CD4-positive, CD25-positive, alpha-beta regulatory T cell (primary cell): ENCODE data around the gene MLIP. TPM values are rescaled to one million over a fixed set of nuclear protein-coding genes. Genes with fewer than 3 reads are reported as not detected.

Experiments
- ATAC-seq, 2 donors: fragments of 150-1000 bp; cut with Tn5 transposase; one replicate each; pipeline ENCODE4 v1.10.0; 2021; ENCODE audit warnings: low read depth in 2 of 2, moderate number of reproducible peaks in 2 of 2, moderate library complexity in 1 of 2
- DNase-seq, 3 donors: peaks; one replicate each; pipeline versions ENCODE4 v3.0.0 to v3.0.0-alpha.2; 2012 to 2022; ENCODE audit warnings: mixed read lengths in 1 of 3
- H3K27ac ChIP-seq: one replicate; pipeline ENCODE4 v1.7.0; 2013; ENCODE audit warnings: mild to moderate bottlenecking, low read length; ENCODE audit not compliant: insufficient read depth, poor library complexity, severe bottlenecking
- H3K27me3 ChIP-seq: one replicate; pipeline ENCODE4 v1.7.0; 2013; ENCODE audit warnings: low read length; ENCODE audit not compliant: control insufficient read depth, insufficient read depth
- H3K36me3 ChIP-seq: one replicate; pipeline ENCODE4 v1.7.0; 2013; ENCODE audit warnings: mild to moderate bottlenecking, low read length, moderate library complexity; ENCODE audit not compliant: control insufficient read depth, insufficient read depth
- H3K4me1 ChIP-seq: 2 replicates; pipeline ENCODE4 v1.7.0; 2013; ENCODE audit warnings: mild to moderate bottlenecking, low read length; ENCODE audit not compliant: insufficient read depth, control insufficient read depth, poor library complexity, severe bottlenecking
- H3K4me3 ChIP-seq: one replicate; pipeline ENCODE4 v1.7.0; 2013; ENCODE audit warnings: low read depth, mild to moderate bottlenecking, low read length, moderate library complexity
- H3K9me3 ChIP-seq, 2 experiments: 1 replicate in 1 of 2; 2 replicates in 1 of 2; pipeline ENCODE4 v1.7.0; 2013; ENCODE audit warnings: low read length in 2 of 2, mild to moderate bottlenecking in 1 of 2, moderate library complexity in 1 of 2; ENCODE audit not compliant: control insufficient read depth in 2 of 2
- H3K27ac Mint-ChIP-seq, 3 donors: one replicate each; pipeline ENCODE4 v1.8.0; 2020 to 2022; ENCODE audit warnings: mild to moderate bottlenecking in 3 of 3, mixed read lengths in 3 of 3, moderate library complexity in 2 of 3
- H3K27me3 Mint-ChIP-seq: one replicate; pipeline ENCODE4 v1.8.0; 2022; ENCODE audit warnings: mild to moderate bottlenecking, mixed read lengths
- H3K36me3 Mint-ChIP-seq: one replicate; pipeline ENCODE4 v1.8.0; 2020; ENCODE audit warnings: mixed read lengths
- H3K4me1 Mint-ChIP-seq, 4 donors: one replicate each; pipeline ENCODE4 v1.8.0; 2020 to 2022; ENCODE audit warnings: mixed read lengths in 4 of 4, mild to moderate bottlenecking in 1 of 4
- H3K4me3 Mint-ChIP-seq, 4 donors: one replicate each; pipeline ENCODE4 v1.8.0; 2020 to 2022; ENCODE audit warnings: mild to moderate bottlenecking in 4 of 4, mixed read lengths in 4 of 4, moderate library complexity in 3 of 4
- H3K9me3 Mint-ChIP-seq, 7 donors: one replicate each; pipeline ENCODE4 v1.8.0; 2020 to 2022; ENCODE audit warnings: mixed read lengths in 7 of 7, mild to moderate bottlenecking in 3 of 7, moderate library complexity in 2 of 7
- polyA plus RNA-seq, 4 donors: library from polyadenylated mRNA; unstranded; fragments of 300-500 nt; fragmentation: Illumina TruSeq; gene quantifications; one replicate each; pipeline ENCODE4 v1.2.3, GENCODE V29; 2021
- total RNA-seq: library from RNA; stranded (reverse); gene quantifications from one replicate; pipeline ENCODE4 v1.2.3, GENCODE V29; 2022

Gene MLIP
- total and polyA plus RNA-seq, 5 donors from 2014 or later = not detected

DNA sequence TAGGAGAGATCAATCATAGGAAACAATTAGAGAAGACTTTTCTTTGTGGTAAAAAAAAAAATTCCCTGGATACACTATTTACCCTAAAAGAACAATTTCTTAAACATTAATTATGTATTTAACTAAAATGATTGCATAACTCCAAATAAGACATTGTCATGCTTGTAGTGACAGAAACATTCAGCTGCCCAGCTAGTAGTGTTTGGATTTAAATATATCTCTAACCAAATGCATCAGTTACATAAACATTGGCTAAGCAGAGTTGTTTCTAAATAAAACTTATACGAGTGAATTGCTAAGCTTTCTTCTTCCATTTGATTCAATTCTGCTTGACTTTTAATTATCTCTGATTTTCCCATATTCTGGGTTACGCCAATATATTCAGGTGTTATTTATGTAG, 23.7 kb downstream of the MLIP start:
- no peak overlapping the region for H3K27ac Mint-ChIP-seq
- Histone ChIP-seq H3K9me3 (no peaks in the 10 kb centered on the region), H3K4me1 (no peaks in the 10 kb centered on the region), H3K36me3 (no peaks in the 10 kb centered on the region), H3K27me3 (no peaks in the 10 kb centered on the region), H3K4me3 (no peak overlapping the region), H3K27ac (no peak overlapping the region)
- no peak for ATAC-seq
- no peak for DNase-seq
- peaks cover 11% of the 10 kb centered on the region for H3K27me3 Mint-ChIP-seq
- H3K9me3 Mint-ChIP-seq = peaks cover 0 to 8% (median 1%) of the 10 kb centered on the region in 7 donors
- no peak overlapping the region for H3K4me3 Mint-ChIP-seq
- no peaks in the 10 kb centered on the region for H3K4me1 Mint-ChIP-seq
- no peaks in the 10 kb centered on the region for H3K36me3 Mint-ChIP-seq

DNA sequence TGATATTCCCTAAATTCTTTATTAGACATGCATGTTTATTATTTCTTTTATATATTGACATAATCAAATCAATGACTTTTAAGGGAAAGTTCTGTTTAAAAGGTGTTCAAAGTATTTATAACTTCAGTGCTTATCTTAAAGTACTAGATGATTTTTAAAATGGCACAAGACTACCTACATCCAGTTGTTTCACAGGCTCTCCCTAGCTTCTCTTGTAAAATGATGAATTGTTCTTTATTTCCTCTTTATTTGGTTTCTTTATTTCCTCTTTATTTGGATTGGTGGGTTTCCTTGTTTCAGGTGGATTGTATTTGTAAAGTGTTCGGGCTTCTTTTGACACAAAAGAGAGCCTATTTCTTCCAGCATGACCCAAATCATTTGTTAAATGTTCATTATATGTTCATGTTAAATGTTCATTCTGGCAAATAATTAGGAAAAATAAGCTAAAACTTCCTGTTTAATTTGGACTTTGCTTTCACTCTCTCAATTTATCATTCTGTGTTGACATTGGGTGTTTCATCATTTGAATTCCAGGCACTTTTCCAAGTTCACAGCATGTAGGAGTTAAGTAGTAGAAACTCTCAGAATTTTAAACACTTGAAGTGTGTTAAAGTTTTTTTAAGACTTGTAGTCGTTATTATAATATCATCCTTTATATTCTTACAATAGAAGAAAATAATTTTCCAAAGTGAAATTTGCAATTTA, 24.6 kb downstream of the MLIP start:
- H3K9me3 ChIP-seq = no peaks in the 10 kb centered on the region
- DNase-seq (no peak), ATAC-seq (no peak)
- no peaks in the 10 kb centered on the region for H3K27me3 ChIP-seq
- no peak overlapping the region for H3K4me3 Mint-ChIP-seq
- peaks cover 0 to 5% (median 0%) of the 10 kb centered on the region in 7 donors for H3K9me3 Mint-ChIP-seq
- no peaks in the 10 kb centered on the region for H3K36me3 ChIP-seq
- H3K4me1 Mint-ChIP-seq = no peaks in the 10 kb centered on the region
- no peaks in the 10 kb centered on the region for H3K4me1 ChIP-seq
- H3K4me3 ChIP-seq = no peak overlapping the region
- no peaks in the 10 kb centered on the region for H3K36me3 Mint-ChIP-seq
- H3K27ac Mint-ChIP-seq = no peak overlapping the region
- H3K27ac ChIP-seq = no peak overlapping the region
- peaks cover 11% of the 10 kb centered on the region for H3K27me3 Mint-ChIP-seq

DNA sequence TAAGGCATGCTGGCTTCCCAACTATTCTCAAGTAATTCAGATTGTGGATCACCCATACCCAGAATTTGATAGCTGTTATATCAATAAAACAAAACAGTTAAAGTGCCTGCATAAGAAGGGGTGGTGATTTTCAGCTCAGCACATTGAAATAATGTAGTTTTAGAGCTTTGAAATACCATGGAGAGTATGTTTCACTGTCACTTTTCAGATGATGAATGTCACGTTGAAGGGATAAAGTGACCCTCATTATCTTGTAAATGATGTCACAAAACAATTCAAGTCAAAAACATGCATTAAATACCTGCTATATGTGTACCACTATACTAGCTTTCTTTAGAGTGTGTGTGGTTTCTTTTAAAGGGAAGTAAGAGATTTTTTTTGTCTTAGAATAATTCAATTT, 27.6 kb downstream of the MLIP start:
- no peaks in the 10 kb centered on the region for H3K4me1 ChIP-seq
- ATAC-seq = no peak
- H3K27me3 ChIP-seq = no peaks in the 10 kb centered on the region
- Mint-ChIP-seq H3K4me1 (no peaks in the 10 kb centered on the region), H3K27me3 (peaks cover 3% of the 10 kb centered on the region), H3K27ac (no peak overlapping the region), H3K4me3 (no peak overlapping the region), H3K36me3 (no peaks in the 10 kb centered on the region), H3K9me3 (peaks cover 0 to 7% (median 1%) of the 10 kb centered on the region in 7 donors)
- no peak overlapping the region for H3K27ac ChIP-seq
- H3K4me3 ChIP-seq = no peak overlapping the region
- no peaks in the 10 kb centered on the region for H3K36me3 ChIP-seq
- H3K9me3 ChIP-seq = no peaks in the 10 kb centered on the region
- no peak for DNase-seq

DNA sequence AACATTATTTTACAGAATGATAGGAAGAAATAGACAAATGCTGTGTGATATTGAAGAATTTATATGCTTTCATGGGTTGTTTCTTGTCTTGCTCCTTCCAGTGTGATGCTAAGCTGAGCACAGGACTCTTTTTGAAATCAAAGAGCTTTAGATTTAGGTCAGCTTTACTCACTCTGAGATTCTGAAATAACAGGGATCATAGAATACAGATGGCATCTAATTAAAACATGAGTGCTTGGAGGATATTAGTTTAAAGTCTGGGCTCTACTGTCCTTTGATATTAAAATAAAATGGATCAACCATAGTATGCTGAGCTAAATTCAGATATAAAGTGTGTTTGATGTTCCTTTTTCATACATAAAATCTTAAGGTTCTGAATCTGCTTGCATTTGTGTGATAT, 29.6 kb downstream of the MLIP start:
- no peaks in the 10 kb centered on the region for H3K4me1 Mint-ChIP-seq
- ATAC-seq (no peak), DNase-seq (no peak)
- H3K27me3 Mint-ChIP-seq = no peaks in the 10 kb centered on the region
- no peaks in the 10 kb centered on the region for H3K27me3 ChIP-seq
- H3K36me3 Mint-ChIP-seq = no peaks in the 10 kb centered on the region
- no peaks in the 10 kb centered on the region for H3K9me3 ChIP-seq
- H3K4me1 ChIP-seq = no peaks in the 10 kb centered on the region
- H3K9me3 Mint-ChIP-seq = peaks cover 0 to 7% (median 1%) of the 10 kb centered on the region in 7 donors
- H3K36me3 ChIP-seq = no peaks in the 10 kb centered on the region
- no peak overlapping the region for H3K4me3 ChIP-seq
- H3K27ac Mint-ChIP-seq = no peak overlapping the region
- no peak overlapping the region for H3K4me3 Mint-ChIP-seq
- H3K27ac ChIP-seq = no peak overlapping the region

DNA sequence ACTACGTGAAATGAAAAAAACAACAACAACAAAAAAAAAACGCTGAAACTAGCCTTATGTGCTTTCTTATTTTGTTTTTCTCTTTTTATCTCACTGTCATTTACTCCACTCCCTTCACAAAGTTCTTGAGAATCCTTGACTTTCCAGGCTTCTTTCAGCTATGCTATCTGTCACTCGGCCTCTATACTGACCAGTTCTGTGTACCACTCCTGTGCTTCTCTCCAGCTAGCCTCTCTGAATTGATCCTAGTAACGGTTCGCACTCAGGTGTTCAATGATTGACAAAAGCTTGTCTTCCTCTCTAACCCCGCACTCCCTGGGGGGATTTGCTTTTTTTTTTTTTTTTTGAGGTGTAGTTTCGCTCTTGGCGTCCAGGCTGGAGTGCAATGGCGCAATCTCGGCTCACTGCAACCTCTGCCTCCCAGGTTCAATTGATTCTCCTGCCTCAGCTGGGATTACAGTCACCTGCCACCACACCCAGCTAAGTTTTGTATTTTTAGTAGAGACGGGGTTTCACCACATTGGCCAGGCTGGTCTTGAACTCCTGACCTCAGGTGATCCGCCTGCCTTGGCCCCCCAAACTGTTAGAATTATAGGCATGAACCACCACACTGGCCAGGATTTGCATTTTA, 31.8 kb downstream of the MLIP start:
- Histone ChIP-seq H3K27ac (no peak overlapping the region), H3K27me3 (no peaks in the 10 kb centered on the region), H3K4me1 (no peaks in the 10 kb centered on the region), H3K4me3 (no peak overlapping the region), H3K9me3 (no peaks in the 10 kb centered on the region), H3K36me3 (no peaks in the 10 kb centered on the region)
- H3K4me3 Mint-ChIP-seq = no peak overlapping the region
- no peak overlapping the region for H3K27ac Mint-ChIP-seq
- DNase-seq (no peak), ATAC-seq (no peak)
- H3K9me3 Mint-ChIP-seq = peaks cover 0 to 4% (median 1%) of the 10 kb centered on the region in 7 donors
- no peaks in the 10 kb centered on the region for H3K27me3 Mint-ChIP-seq
- H3K4me1 Mint-ChIP-seq = no peaks in the 10 kb centered on the region
- no peaks in the 10 kb centered on the region for H3K36me3 Mint-ChIP-seq

DNA sequence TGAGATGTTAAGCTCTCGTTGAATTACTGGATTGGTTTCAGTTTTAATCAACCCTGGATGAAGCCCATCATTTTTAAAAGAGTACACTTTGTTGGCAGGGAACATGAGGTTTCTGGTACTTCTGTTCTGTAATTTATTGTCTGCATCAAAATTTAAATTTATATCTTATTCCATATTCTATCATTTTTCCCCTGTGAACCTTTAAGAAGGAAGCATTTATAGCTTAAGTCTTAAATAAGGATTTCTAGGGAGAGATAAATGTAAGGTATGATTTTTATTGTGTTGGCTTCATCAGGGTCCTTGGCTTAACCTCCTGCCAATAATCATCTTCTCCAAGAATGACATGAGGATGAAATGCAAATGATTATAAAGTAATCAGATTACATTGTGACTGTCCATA, 40.6 kb downstream of the MLIP start:
- H3K4me1 ChIP-seq = no peaks in the 10 kb centered on the region
- no peaks in the 10 kb centered on the region for H3K36me3 ChIP-seq
- H3K27ac ChIP-seq = no peak overlapping the region
- ATAC-seq (no peak), DNase-seq (no peak)
- H3K4me3 ChIP-seq = no peak overlapping the region
- no peak overlapping the region for H3K4me3 Mint-ChIP-seq
- no peaks in the 10 kb centered on the region for H3K27me3 ChIP-seq
- no peak overlapping the region for H3K27ac Mint-ChIP-seq
- no peaks in the 10 kb centered on the region for H3K9me3 ChIP-seq
- no peaks in the 10 kb centered on the region for H3K36me3 Mint-ChIP-seq
- no peaks in the 10 kb centered on the region for H3K4me1 Mint-ChIP-seq
- H3K27me3 Mint-ChIP-seq = no peaks in the 10 kb centered on the region
- peaks cover 0 to 2% (median 0%) of the 10 kb centered on the region in 7 donors for H3K9me3 Mint-ChIP-seq

DNA sequence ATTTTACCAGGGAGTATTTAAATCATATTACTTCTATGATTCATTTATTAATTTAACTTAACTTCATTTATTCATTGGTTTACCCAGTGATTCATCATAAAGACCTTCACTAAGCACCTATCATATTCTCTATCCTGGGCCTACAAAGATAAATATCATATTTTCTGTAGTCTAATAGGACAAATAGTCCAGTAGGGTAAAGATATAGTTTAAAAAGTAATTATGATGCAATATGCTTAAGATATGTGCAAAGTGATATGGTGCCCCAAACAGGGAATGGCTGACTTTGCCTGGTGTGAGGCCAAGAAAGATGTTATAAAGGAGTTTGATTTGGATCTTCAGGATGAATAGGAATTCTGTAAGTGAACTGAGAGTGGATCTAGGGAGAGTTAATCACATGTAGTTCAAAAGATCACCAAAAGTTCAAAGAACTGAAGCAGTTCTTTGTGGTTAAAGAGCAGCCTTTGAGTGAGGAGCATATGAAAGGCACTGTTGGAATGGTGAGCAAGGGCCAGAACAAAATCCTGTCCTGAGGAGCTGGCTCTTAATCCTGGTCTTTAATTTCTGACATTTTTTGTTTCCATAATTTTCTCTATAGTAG, 45.5 kb downstream of the MLIP start:
- no peak overlapping the region for H3K4me3 Mint-ChIP-seq
- Histone ChIP-seq H3K27me3 (no peaks in the 10 kb centered on the region), H3K36me3 (no peaks in the 10 kb centered on the region), H3K27ac (no peak overlapping the region), H3K9me3 (no peaks in the 10 kb centered on the region), H3K4me3 (no peak overlapping the region), H3K4me1 (no peaks in the 10 kb centered on the region)
- ATAC-seq = no peak
- no peaks in the 10 kb centered on the region for H3K4me1 Mint-ChIP-seq
- DNase-seq = no peak
- peaks cover 0 to 4% (median 0%) of the 10 kb centered on the region in 7 donors for H3K9me3 Mint-ChIP-seq
- no peaks in the 10 kb centered on the region for H3K27me3 Mint-ChIP-seq
- no peak overlapping the region for H3K27ac Mint-ChIP-seq
- H3K36me3 Mint-ChIP-seq = no peaks in the 10 kb centered on the region
